ENCODE data around the gene IZUMO1.
A peak's percentile ranks its signal among the peaks of the same experiment; 100 is the strongest.
"Not testable (repeated sequence)": the region's sequence is repeated elsewhere in the genome, so short reads cannot be mapped to it uniquely, and the experiment has no call there.

IZUMO1 gene

GRCh38 chr19:48737360-48737998, 9.2 kb downstream of the IZUMO1 start:
- DNase-seq = no peak

- peak; percentile 53 for DNase-seq
These were observed 11.6 kb downstream of the IZUMO1 start for GRCh38 chr19:48735031-48735615.

- DNase-seq = no peak
These were observed 12.1 kb downstream of the IZUMO1 start for GRCh38 chr19:48734625-48735024.

GRCh38 chr19:48731452-48731851, 15.3 kb downstream of the IZUMO1 start:
- no peak for DNase-seq

- DNase-seq = no peak
These were observed 17.6 kb downstream of the IZUMO1 start for GRCh38 chr19:48728911-48729664.

GRCh38 chr19:48726556-48726955, 20.2 kb downstream of the IZUMO1 start:
- DNase-seq = no peak

- peak; percentile 96 for DNase-seq
These were observed 21.6 kb downstream of the IZUMO1 start for GRCh38 chr19:48724796-48725753.

- DNase-seq = no peak
These were observed 24.5 kb downstream of the IZUMO1 start for GRCh38 chr19:48722196-48722708.

GRCh38 chr19:48720613-48721296, 26.0 kb downstream of the IZUMO1 start:
- peak; percentile 100 for DNase-seq

GRCh38 chr19:48720251-48720612, 26.5 kb downstream of the IZUMO1 start:
- DNase-seq = no peak

- no peak for DNase-seq
These were observed 27.2 kb downstream of the IZUMO1 start, which contains the start of gene MAMSTR for GRCh38 chr19:48719263-48720171. TSS of gene MAMSTR (minus strand) at chr19:48719725. CDS start at chr19:48719031, 694 bp downstream.

GRCh38 chr19:48718711-48719231, 27.9 kb downstream of the IZUMO1 start:
- DNase-seq = no peak

- DNase-seq = not testable (repeated sequence)
These were observed 28.6 kb downstream of the IZUMO1 start for GRCh38 chr19:48718106-48718505.

GRCh38 chr19:48716562-48717291, 30.0 kb downstream of the IZUMO1 start:
- peak; percentile 54 for DNase-seq

- DNase-seq = no peak
These were observed 31.0 kb downstream of the IZUMO1 start for GRCh38 chr19:48715681-48716171.

GRCh38 chr19:48714759-48715675, 31.7 kb downstream of the IZUMO1 start:
- no peak for DNase-seq

GRCh38 chr19:48713864-48714755, 32.6 kb downstream of the IZUMO1 start:
- DNase-seq = peak; percentile 99
